Cardiac septum (tissue), 1 donor: ENCODE data around the gene FBXL16. TPM values are rescaled to one million over a fixed set of nuclear protein-coding genes. Genes with fewer than 3 reads are reported as not detected.
"Not testable (repeated sequence)": the region's sequence is repeated elsewhere in the genome, so short reads cannot be mapped to it uniquely, and the experiment has no call there.

Experiments used
- DNase-seq: peaks from one replicate; pipeline ENCODE4 v3.0.0-alpha.2; 2020; ENCODE audit warnings: low spot score
- intact Hi-C: fragments of 100-400 bp; cut with DNase I; formaldehyde crosslinking; loops from one replicate; pipeline ENCODE4 v1.14.0; 2022
- total RNA-seq: library from RNA; stranded (reverse); fragmentation: NEBNext Ultra II Directional; extraction: Animal tissue kit (Norgen Biotek cat#: 25700); gene quantifications from one replicate; pipeline ENCODE4 v1.2.1, GENCODE V29; 2021
- donor health status: DM: no; HTN: no; CAD: no.

The FBXL16 gene
- total RNA-seq, 1 donor from 2014 or later = 1.5 TPM

DNA sequence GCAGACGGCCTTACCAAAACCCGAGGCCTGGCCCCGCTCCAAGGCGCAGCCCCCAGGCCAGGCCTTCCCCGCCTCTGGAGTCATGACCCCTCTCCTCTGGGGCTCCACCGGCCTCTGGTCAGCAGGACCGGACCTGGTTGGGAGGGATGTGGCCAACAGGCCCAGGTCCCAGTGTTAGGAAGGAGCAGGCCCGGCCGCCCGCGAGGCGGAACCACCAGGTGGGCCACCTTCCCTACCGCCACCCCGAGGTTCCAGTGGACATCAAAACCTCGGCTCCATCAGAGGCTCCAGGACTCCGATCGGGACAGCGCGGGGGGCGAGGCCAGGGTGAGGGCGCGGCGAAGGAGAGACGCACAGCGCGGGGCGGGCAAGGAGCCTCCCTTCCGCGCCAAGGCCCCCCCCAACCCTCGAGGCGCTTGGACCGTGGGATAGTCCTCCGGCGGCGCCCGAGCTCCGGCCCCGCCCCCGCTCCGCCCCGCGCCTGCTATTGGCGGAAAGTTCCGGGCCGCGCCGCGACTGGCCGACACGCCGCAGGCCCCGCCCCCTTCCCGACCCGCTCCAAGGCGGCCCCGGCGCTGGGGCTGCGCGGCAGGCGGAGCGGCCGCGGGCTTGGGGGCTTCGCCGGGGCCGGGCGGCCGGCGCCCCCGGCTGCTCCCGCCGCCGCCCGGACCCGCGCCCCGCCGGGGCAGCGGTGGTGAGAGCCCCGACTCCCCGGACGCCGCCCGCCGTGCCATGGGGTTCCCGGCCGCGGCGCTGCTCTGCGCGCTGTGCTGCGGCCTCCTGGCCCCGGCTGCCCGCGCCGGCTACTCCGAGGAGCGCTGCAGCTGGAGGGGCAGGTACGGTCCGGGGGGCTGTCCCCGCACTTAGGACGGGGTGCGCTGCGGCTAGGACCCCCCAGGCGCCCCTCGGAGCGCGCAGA, 9.2 kb upstream of the FBXL16 start, which contains the start of gene METRN:
Gene METRN (plus strand): TSS at position 561 of the 919 bp plus-strand sequence. CDS start 172 bp downstream, at position 733.
- intact Hi-C loops = loop anchor here (5.0 kb wide), 1 partner anchor 342 kb away; no protein-coding TSS in a partner anchor
- DNase-seq = peak; percentile 94

DNA sequence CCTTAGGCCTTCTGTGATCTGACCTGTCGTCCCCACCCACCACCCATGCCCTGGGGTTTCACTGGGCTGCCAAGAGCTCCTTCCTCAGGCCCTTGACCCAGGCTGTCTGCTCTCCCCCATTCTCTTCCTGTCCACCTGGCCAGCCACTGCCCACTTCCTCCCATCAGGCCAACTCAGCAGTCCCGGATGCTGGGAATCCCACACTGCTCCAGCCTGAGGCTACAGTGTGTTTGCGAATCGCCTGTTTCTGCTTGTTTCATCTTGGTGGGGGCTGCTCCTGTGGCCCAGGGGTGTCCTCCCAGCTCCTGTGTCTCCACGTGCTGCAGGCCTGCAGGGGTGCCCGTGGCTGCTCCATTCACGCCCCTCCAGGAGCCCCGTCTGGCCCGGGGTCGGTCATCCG, 8.5 kb upstream of the FBXL16 start:
- DNase-seq = no peak
- intact Hi-C loops = loop anchor here (5.0 kb wide), 1 partner anchor 343 kb away; no protein-coding TSS in a partner anchor

DNA sequence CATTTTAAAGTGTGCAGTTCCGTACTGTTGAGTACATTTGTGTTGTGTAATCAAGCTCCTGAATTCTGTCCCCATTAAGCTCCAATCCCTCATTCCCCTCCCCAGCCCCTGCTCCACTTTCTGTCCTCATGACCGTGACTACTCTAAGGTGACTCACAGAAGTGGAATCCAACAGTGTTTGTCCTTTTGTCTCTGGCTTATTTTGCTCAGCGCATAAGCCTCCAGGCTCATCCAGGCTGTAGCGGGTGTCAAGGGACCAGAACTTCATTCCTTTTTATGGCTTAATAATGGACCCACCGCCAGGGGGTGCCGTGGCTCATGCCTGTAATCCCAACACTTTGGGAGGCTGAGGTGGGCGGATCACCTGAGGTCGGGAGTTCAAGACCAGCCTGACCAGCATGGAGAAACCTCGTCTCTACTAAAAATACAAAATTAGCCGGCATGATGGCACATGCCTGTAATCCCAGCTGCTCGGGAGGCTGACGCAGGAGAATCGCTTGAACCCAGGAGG, 7.2 kb upstream of the FBXL16 start:
- intact Hi-C loops = loop anchor here (5.0 kb wide), 1 partner anchor 345 kb away; no protein-coding TSS in a partner anchor
- DNase-seq = not testable (repeated sequence)

DNA sequence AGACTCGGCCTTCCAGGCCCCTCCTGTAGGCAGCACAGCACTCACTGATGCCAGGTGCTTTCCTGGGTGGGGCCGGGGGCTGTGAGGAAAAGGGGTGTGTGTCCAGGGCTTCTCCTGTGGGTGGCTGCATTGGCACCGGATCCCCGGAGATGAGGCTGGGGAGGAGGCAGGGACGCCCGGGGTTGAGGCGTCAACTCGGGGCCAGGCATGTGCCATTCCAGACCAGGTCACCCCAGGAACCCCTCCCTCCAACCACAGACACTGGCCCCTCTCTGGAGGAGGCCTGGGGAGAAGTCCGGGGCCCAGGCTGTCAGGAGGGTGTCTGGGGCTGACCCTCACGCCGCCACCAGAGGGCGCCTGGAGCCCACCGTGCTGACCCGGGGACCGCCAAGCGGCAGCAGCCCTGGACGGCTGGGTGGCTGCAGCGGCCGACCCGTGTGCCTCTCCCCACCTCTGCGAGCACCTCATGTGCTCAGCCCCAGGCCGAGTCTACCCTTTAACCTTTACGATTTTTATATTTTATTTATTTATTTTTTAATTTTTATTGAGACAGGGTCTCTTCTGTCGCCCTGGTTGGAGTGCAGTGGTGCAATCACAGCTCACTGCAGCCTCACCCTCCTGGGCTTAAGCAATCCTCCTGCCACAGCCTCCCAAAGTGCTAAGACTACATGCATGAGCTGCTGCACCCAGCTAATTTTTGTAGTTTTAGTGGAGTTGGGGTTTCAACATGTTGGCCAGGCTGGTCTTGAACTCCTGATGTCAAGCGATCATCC, 6.1 kb upstream of the FBXL16 start:
- intact Hi-C loops = loop anchor here (1.0 to 5.0 kb wide), 2 partner anchors 74 to 346 kb away; no protein-coding TSS in a partner anchor
- DNase-seq = peak; percentile 91

DNA sequence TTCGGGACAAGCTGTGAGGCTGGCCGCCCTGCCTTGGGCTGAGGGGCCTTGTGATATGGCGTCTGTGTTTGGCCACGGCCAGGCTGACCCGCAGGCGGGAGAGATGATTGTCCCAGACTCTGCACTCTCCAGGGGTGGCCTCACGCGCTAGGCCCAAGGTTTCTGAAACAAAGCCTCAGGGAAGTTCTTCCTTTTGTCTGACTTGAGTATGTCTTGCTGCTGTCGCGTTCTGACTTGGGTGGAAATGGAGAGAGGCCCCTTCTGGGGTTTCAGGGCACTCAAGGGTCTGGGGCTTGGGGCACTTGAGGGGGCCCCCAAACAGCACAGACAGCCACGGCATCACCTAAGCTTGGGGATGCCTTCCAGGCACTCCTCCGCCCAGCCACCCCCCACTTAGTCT, 5.5 kb upstream of the FBXL16 start:
- DNase-seq = no peak
- intact Hi-C loops = loop anchor here (1.0 to 5.0 kb wide), 2 partner anchors 74 to 346 kb away; no protein-coding TSS in a partner anchor

DNA sequence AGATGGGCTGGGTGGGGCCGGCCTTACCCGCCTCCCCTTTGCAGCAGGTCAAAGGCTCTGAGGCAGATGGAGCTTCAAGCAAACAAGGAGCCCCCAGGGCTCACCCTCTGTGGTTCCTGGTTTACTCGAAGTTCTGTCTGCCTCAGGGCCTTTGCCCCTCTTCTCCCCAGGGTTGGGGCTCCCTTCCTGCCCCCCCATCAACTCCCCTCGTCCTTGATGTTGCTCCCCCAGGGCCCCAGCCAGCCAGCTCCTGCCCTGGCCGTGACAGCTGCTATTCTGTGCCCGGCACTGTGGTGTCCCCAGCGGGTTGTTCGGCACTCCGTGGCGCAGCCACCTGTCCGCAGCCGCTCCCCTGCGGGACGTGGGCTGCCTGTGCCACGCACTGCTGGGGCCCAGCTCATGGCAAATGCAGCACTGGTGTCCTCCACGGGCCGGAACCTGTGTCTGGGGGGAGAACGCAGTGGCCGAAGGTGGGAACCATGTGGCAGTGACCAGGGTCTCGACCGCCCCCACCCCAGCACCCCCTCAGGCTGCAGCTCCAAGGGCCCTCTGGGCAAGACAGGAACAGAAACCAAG, 5.0 kb upstream of the FBXL16 start:
- DNase-seq = no peak
- intact Hi-C loops = loop anchor here (1.0 to 5.0 kb wide), 2 partner anchors 75 to 347 kb away; no protein-coding TSS in a partner anchor

DNA sequence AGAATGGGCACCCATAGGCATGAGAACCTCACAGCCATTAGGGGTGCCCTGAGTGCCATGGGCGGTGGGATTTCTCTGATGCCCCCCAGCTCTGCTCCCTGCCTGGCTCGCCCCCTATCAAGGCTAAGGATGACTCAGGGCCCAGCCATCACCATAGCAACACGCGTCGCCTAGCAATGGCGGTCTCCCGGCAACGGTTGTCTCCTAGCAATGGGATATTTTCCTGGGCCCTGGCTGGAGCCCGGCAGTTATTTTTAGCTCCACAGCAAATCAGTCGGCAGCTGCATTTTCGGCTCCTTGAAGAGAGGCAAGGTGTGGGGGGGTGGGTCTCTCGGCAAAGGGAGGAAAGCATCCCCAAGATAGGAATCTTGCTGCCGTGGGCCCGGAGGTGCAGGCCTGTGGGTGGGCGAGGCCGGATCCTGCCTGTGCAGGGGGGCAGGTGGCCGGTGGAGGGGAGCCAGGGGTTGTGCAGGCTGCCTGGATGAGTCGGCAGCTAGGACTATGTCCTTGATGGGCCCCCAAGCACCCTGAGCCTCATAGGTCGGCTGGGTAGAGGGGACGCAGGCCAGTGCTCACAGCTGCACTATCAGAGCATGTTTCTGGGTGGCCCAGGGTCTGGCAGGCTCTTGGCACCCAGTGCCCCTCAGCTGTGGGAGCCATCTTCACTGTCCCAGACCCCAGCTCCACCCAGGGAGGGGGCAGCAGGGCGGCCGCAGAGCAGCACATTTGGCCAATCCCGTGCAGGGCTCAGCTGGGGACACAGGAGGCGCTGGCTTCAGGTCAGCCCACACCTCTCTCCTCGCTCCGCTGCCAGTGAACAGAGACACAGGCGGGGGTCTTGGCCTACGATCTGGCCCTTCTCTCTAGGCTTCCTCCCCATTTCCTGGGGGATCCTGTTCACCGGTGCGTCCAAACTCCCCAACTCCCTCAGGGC, 4.2 kb upstream of the FBXL16 start:
- peak; percentile 85 for DNase-seq
- intact Hi-C loops = loop anchor here (5.0 kb wide), 1 partner anchor 347 kb away; no protein-coding TSS in a partner anchor

DNA sequence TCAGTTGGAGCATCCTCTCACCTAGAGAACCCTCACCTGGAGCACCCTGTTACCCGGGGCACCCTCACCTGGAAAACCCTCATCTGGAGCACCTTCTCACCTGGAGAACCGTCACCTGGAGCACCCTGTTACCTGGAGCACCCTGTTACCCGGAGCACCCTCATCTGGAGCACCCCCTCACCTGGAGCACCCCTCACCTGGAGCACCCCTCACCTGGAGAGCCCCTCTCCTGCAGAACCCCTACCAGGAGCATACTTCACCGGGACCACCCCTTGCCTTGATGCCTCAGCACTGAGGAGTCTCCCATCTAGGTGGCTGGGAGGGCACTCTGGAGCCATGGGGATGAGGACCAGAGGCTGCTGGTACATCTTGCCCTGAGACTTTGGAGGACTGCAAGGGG, 3.4 kb upstream of the FBXL16 start:
- intact Hi-C loops = no loop called here
- DNase-seq = no peak

DNA sequence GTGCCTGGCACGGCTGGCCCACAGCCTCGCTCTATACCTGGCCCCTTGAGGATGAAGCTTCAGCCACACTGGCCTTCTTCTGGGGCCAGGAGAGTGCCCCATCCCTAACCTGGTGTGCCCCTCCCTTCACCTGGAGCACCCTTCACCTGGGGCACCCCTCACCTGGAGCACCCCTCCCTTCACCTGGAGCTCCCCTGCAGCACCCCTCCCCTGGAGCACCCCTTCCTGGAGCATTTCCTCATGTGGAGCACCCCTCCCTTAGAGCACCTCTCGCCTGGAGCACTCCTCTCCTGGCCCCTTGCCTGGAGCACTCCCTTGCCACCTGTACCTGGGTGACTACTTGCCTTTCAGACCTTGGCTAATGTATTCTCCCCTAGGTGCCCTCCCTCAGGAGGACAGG, 2.4 kb upstream of the FBXL16 start:
- no peak for DNase-seq
- intact Hi-C loops = no loop called here

DNA sequence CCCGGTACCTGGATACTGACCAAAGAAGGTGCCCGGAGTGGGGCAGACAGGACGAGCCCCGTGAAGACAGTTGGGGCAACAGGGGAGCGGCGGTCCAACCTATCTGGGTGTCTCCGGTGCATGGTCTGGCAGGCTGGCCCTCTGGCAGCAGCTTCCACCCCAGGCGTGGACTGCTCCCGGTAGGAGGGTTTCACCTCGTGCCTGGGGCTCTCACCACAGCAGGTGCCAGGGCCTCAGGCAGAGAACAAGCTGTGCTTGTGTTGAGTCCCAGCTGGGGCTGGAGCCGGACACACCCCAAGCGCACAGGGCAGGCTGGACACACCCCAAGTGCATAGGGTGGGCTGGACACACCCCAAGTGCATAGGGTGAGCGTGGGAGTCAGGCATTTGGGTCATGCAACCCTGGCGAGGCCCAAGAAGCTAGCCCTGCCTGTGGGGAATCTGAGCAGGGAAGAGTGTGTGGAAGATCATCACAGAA, 1.5 kb upstream of the FBXL16 start:
- intact Hi-C loops = no loop called here

DNA sequence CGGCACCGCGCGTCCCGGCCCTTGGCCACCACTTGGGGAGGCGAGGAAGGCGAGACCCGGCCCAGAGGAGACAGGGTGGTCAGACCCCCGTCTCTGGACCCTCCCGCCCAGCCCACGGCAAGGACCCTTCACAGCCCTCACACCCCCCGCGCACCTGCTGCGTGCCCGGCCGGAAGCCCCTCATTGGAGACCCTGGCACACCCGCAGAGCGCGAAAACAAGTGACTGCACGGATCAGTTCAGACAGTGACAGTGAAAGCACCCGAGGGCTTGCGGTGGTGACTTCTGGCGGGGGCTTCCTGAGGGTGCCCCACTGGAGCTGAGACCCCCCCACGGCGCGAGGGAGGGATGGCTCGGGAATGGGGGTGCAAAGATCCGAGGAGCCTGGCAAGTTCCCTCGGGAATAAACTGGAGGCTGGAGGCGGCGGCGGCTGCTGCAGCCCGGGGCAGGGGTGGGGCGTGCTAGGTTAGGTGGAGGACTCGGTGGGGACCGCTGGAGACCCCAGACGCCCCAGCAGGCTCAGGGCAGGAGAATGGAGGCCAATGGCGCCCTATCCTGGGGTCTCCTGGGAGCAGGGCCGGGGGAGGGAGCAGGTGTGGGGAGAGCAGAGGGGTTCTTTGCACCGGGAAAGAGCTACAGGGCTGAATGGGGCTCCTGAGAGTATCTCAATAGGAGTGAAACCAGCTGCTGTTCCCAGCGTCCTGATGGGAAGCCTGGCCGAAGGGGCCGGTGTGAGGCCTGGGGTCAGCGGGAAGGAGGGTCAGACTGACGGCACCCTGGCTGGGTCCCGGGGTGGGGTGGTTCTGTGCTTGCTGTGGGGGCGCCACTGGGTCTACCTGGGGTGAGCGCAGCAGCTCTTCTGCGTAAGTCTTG, 824 bp upstream of the FBXL16 start:
- DNase-seq = no peak
- intact Hi-C loops = no loop called here

More for the DNA sequence above, 1.5 kb upstream of the FBXL16 start:
- DNase-seq = no peak

DNA sequence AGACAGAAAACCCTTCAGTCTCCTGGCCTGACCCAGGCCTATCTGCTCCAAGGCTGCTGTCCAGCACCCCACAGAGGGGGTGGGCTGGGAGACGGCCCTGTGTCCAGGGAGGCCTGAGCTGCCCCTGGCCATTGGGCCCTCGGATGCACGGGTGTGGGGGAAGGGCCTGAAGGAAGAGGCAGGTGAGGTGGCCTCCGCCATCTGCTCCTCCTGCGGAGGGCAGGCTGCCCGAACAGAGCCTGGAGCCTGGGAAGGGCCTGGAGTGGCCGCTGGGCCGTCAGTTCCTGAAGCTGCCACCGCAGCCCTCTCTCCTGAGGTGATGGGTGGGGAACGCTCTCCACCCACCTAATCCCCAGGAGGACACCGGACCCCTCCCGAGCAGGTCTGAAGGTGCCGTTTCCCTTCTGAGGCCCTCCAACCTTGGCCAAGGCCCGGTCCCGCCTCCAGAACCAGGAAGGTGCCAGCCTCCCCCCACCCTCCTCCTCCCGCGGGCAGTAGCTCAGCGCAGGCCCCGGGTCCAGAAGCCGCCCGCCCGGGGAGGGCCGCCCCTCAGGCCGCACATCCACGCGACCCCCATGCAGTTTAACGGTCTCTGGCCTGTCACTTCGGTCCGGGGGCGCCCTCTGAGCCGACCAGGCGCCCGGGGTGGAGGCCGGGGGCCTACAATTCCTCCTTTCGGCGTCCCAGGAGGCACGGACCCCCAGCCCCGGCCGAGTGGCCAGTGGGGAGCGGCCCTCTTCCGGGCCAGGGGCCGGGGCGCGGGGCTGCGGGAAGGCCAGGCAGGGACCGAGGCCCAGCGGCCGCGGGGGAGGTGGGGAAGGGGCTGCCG, 835 bp downstream of the FBXL16 start:
- intact Hi-C loops = no loop called here
- DNase-seq = no peak

DNA sequence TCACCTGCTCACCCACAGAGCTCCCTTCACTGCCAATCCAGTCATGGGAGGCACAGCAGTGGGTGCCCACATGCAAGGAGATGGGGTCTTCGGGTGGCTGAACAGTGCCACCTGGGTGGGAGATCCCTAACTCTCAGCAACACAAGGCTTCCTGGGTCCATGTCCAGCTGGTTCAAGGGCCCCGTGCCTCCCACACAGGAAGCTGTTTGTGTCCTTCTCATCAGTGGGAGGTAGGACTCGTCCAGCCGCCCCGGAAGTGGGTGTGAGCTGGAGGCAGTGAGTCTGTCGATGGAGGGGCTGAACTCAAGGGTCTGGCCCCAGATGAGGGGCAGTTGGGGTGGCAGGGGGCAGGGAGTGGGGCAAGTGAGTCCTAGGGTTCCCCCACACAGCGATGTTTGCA, 1.6 kb downstream of the FBXL16 start:
- no peak for DNase-seq
- intact Hi-C loops = no loop called here

DNA sequence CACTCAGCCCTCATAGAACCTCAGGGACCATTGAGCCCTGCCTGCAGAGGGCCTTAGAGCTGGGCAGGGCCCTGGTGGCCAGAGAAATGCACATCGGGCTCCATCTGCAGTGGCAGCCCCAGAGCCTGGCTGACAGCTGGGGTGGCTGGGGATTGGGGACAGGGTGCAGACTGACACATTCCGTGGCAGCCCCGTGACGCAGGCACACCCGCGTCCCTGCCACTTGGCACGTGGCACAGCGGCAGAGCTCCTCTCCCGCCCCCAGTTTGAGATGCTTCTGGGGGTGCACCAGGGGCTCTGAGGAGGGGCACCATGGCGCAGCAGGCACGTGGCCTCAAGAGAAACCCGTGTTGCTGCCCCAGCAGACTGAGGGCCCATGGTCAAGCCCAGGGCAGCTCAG, 2.2 kb downstream of the FBXL16 start:
- intact Hi-C loops = no loop called here
- no peak for DNase-seq

DNA sequence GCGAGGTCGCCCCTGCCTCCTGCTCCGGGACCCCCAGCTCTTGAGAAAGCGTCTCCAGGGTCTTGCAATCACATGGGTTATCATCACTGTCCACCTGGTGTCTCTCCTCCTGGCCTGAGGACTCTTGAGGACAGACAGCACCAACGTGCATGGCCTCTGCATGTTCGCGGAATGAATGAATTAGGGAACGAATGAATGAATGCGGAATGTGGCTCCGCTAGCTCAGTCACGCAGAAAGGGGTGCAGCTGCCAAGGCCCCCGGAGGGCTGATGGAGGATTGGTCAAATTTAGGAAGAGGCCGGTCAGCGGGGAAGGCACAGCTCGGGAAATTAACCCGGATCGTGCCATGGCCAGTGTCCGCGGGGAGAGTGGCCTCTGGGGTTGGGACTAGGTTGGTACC, 3.3 kb downstream of the FBXL16 start:
- DNase-seq = no peak
- intact Hi-C loops = no loop called here
